ENCODE results near the gene ZNF85. TPM values are rescaled to one million over a fixed set of nuclear protein-coding genes. Genes with fewer than 3 reads are reported as not detected.
"Not testable (repeated sequence)": the region's sequence is repeated elsewhere in the genome, so short reads cannot be mapped to it uniquely, and the experiment has no call there.

Gene ZNF85
- 10 to 100 TPM; 12.8 to 15.1 TPM for total RNA-seq

DNA sequence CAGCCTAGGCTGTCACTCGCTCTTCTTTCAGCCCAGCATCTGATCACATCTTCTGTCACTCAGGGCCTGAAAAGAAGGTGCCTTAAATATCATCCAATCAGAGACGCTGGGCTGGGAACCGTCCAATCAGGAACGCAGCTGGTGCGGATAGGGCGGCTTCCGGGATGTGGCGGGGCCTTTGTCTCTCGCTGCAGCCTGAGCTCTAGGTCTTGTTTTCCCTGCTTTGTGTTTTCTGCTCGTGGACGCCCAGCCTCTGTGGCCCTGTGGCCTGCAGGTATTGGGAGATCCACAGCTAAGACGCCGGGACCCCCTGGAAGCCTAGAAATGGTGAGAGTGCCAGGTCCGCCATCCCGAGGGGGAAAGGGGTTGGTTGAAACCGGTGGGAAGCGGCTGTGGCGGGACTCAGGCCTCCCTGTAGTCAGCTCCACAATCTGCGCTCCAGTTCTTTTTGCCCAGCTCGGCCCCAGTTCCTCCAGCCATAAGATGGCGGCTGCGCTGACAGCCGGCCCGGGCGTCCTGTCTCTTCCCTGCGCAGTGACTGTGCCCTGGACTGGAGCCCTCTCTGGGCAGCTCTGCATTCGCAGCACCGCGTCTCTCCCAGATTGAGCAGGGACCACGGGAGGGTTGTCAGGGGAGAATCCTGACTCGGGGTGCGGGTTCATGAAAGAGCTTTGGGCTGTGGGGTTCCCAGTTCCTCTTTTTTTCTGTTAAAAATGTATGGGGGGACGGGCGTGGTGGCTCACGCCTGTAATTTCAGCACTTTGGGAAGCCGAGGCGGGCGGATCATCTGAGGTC, at the start of gene ZNF85:
Gene ZNF85, plus strand, starts transcription at position 175 of the 795 bp plus-strand sequence. Its CDS starts 150 bp downstream, at position 325.
- CTCF ChIA-PET = interaction anchor here (0.6 to 0.8 kb wide), 2 partner anchors 74 to 358 kb away, joined by 3 read pairs; partner anchors contain the start of gene ZNF737
- Mint-ChIP-seq H3K27ac (peak within 1 kb of the TSS; percentile 94), H3K36me3 (ENCODE audit: low read depth) (peaks cover 23% of the 10 kb centered on the region), H3K27me3 (ENCODE audit: low read depth) (no peaks in the 10 kb centered on the region), H3K4me3 (peak within 1 kb of the TSS; percentile 97), H3K4me1 (ENCODE audit: low read depth) (peaks cover 17% of the 10 kb centered on the region), H3K9me3 (peaks cover under 1% of the 10 kb centered on the region)
- intact Hi-C loops (cut with micrococcal nuclease) = loop anchor here (1.0 to 10.0 kb wide), 15 partner anchors 76 to 932 kb away; partner anchors contain the start of genes ZNF430, ZNF486, ZNF493 and ZNF626
- DNase-seq = peak; percentile 96

DNA sequence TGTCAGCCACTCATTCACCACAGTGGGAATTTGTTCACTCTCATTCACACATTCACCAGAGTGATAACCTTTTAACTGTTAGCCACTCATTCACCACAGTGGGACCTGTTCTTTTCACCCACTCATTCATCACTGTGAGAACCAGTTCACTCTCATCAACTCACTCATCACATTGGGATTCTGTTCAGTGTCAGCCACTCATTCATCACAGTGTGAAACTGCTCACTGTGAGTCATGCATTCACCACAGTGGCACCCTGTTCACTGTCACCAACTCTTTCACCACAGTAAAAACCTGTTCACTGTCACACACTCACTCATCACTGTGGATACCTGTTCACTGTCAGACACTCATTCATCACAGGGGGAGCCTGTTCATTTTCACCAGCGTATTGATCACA, 43.5 kb upstream of the ZNF85 start:
- H3K36me3 Mint-ChIP-seq (ENCODE audit: low read depth) = peaks cover 49% of the 10 kb centered on the region
- H3K27ac Mint-ChIP-seq = no peak overlapping the region
- CTCF ChIA-PET = no interaction called here
- no peaks in the 10 kb centered on the region for H3K4me1 Mint-ChIP-seq (ENCODE audit: low read depth)
- DNase-seq = no peak
- H3K27me3 Mint-ChIP-seq (ENCODE audit: low read depth) = peaks cover 7% of the 10 kb centered on the region
- H3K4me3 Mint-ChIP-seq = no peak overlapping the region
- H3K9me3 Mint-ChIP-seq = peaks cover 92% of the 10 kb centered on the region
- intact Hi-C loops (cut with micrococcal nuclease) = no loop called here

DNA sequence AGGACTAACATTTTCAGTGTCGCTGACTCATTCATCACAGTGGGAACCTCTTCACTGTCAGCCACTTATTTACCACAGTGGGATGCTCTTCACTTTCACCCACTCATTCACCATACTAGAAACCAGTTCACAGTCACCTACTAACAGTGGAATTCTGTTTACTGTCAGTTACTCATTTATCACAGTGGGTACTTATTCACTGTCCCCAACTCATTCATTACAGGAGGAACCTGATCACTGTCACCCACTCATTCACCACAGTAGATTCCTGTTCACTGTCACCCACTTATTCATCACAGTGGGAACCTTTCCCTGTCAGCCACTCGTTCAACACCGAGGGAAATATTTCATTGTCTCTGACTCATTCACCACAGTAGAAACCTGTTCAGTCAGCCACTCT, 10.1 kb upstream of the ZNF85 start:
- CTCF ChIA-PET = no interaction called here
- DNase-seq = no peak
- peaks cover 70% of the 10 kb centered on the region for H3K9me3 Mint-ChIP-seq
- H3K4me3 Mint-ChIP-seq = no peak overlapping the region
- H3K27me3 Mint-ChIP-seq (ENCODE audit: low read depth) = peaks cover 31% of the 10 kb centered on the region
- intact Hi-C loops (cut with micrococcal nuclease) = no loop called here
- no peaks in the 10 kb centered on the region for H3K4me1 Mint-ChIP-seq (ENCODE audit: low read depth)
- no peak overlapping the region for H3K27ac Mint-ChIP-seq
- H3K36me3 Mint-ChIP-seq (ENCODE audit: low read depth) = peaks cover 36% of the 10 kb centered on the region

DNA sequence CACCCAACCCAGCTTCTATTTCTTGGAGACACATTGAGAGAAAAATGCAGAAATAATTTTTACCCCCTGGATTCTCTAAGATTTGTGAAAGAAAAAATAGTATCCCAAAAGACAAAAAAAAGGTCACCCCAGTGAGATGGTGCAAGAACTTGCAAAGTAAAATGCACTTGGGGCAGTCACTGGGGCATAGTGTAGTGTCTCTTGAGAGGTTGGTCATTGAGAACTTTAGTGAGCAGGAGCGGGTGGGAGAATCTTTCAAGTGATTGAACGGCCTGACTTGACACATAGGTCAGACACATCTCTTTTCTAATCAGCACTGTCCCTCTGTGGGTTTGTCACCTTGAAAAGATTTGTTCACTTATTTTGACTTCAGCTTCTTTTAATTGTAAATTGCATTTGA, 2.4 kb downstream of the ZNF85 start:
- no peak overlapping the region for H3K4me3 Mint-ChIP-seq
- no peak for DNase-seq
- peaks cover 4% of the 10 kb centered on the region for H3K9me3 Mint-ChIP-seq
- CTCF ChIA-PET = no interaction called here
- H3K4me1 Mint-ChIP-seq (ENCODE audit: low read depth) = peaks cover 17% of the 10 kb centered on the region
- peaks cover 32% of the 10 kb centered on the region for H3K36me3 Mint-ChIP-seq (ENCODE audit: low read depth)
- H3K27me3 Mint-ChIP-seq (ENCODE audit: low read depth) = no peaks in the 10 kb centered on the region
- intact Hi-C loops (cut with micrococcal nuclease) = loop anchor here (10.0 kb wide), 1 partner anchor 929 kb away; no protein-coding TSS in a partner anchor
- no peak overlapping the region for H3K27ac Mint-ChIP-seq

DNA sequence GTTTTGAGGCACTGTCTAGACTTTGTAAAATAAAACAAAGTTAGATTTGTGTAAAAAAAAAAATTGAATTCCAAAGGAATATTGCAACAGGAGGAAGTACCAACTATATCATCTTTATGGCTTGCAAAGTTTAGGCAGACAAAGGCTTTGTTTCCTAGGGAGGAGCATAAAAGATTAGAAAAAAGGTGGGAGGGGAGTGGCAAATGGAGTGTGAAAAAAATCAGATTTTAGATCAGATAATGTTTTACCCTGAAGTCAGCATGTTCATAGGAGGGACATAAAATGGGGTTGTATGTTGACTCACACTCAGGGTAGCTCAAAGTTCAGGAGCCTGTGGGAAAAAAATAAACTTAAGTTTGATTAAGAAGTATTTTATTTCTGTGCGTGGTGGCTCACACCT, 3.7 kb downstream of the ZNF85 start:
- H3K27ac Mint-ChIP-seq = no peak overlapping the region
- intact Hi-C loops (cut with micrococcal nuclease) = loop anchor here (10.0 kb wide), 1 partner anchor 928 kb away; no protein-coding TSS in a partner anchor
- CTCF ChIA-PET = interaction anchor here (0.5 to 0.7 kb wide), 2 partner anchors 638 to 842 kb away, joined by 3 to 5 read pairs; no protein-coding TSS in a partner anchor
- H3K4me1 Mint-ChIP-seq (ENCODE audit: low read depth) = peaks cover 17% of the 10 kb centered on the region
- H3K9me3 Mint-ChIP-seq = peaks cover 4% of the 10 kb centered on the region
- DNase-seq = no peak
- peaks cover 41% of the 10 kb centered on the region for H3K36me3 Mint-ChIP-seq (ENCODE audit: low read depth)
- H3K4me3 Mint-ChIP-seq = no peak overlapping the region
- no peaks in the 10 kb centered on the region for H3K27me3 Mint-ChIP-seq (ENCODE audit: low read depth)

DNA sequence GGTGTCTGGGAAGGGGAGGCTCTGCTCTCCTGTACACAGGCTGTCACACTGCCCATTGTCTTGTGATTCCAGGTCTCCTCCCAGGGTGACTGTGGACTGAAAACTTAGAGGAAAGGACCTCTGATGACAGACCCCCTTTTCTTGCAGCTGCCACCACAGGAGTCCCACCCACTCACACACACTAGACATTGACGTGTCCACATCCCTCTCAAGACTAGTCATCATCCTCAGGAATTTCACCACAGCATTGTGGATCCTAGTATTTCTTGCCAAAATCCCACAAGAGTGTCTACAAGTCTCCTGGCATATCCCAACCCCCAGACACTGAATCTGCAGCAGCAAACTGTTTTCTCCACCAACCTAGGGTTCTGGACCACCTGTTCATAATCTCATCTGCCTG, 5.3 kb downstream of the ZNF85 start:
- Mint-ChIP-seq H3K27ac (no peak overlapping the region), H3K9me3 (peaks cover 4% of the 10 kb centered on the region), H3K4me3 (no peak overlapping the region), H3K27me3 (ENCODE audit: low read depth) (no peaks in the 10 kb centered on the region), H3K36me3 (ENCODE audit: low read depth) (peaks cover 48% of the 10 kb centered on the region), H3K4me1 (ENCODE audit: low read depth) (peaks cover 15% of the 10 kb centered on the region)
- no peak for DNase-seq
- intact Hi-C loops (cut with micrococcal nuclease) = loop anchor here (10.0 kb wide), 1 partner anchor 926 kb away; no protein-coding TSS in a partner anchor
- CTCF ChIA-PET = interaction anchor here (0.6 kb wide), 1 partner anchor 10 kb away, joined by 3 read pairs; no protein-coding TSS in a partner anchor

DNA sequence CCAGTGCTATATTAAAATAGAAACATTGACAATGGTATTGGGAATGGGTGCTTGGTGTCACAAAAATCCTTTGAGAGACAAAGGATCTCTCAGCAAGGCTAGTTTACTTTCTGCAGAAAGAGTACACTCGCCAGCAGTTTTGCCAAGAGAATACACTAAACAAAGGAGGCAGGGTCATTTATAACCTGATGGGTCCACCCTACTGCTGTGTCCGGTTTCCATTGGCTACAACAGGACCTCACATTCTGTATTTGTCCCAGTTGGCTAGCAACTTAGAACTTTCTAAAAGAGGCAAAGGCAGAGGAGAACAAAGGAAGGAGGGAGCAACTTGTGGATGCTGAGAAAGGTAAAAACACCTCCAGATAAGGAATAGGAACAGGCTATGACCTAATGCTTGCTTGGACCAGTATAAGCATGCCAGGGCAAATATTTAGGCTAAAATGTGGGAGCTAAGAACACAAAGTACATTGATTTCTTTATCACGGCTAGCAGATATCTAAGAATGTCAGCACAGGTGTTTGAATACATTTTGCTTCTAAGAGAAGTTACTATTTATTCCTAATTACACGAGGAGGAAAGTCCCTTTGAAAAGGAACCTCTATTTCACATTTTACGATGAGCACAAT, 13.4 kb downstream of the ZNF85 start:
- DNase-seq; H3K27me3 Mint-ChIP-seq (ENCODE audit: low read depth); H3K4me1 Mint-ChIP-seq (ENCODE audit: low read depth); CTCF ChIA-PET; H3K9me3 Mint-ChIP-seq; H3K4me3 Mint-ChIP-seq; intact Hi-C loops (cut with micrococcal nuclease); H3K27ac Mint-ChIP-seq: not testable (repeated sequence)
- H3K36me3 Mint-ChIP-seq (ENCODE audit: low read depth) = peaks cover 69% of the 10 kb centered on the region

DNA sequence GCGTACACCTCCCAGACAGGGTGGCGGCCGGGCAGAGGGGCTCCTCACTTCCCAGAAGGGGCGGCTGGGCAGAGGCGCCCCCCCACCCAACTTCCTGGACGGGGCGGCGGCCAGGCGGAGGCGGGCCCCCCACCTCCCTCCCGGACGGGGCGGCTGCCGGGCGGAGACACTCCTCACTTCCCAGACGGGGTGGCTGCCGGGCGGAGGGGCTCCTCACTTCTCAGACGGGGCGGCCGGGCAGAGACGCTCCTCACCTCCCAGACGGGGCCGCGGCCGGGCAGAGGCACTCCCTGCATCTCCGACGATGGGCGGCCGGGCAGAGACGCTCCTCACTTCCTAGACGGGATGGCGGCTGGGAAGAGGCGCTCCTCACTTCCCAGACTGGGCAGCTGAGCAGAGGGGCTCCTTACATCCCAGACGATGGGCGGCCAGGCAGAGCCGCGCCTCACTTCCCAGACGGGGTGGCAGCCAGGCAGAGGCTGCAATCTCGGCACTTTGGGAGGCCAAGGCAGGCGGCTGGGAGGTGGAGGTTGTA, 29.6 kb downstream of the ZNF85 start:
- H3K27ac Mint-ChIP-seq; H3K4me1 Mint-ChIP-seq (ENCODE audit: low read depth); CTCF ChIA-PET; intact Hi-C loops (cut with micrococcal nuclease); H3K4me3 Mint-ChIP-seq; DNase-seq; H3K27me3 Mint-ChIP-seq (ENCODE audit: low read depth): not testable (repeated sequence)
- peaks cover 30% of the 10 kb centered on the region for H3K9me3 Mint-ChIP-seq
- peaks cover 23% of the 10 kb centered on the region for H3K36me3 Mint-ChIP-seq (ENCODE audit: low read depth)

DNA sequence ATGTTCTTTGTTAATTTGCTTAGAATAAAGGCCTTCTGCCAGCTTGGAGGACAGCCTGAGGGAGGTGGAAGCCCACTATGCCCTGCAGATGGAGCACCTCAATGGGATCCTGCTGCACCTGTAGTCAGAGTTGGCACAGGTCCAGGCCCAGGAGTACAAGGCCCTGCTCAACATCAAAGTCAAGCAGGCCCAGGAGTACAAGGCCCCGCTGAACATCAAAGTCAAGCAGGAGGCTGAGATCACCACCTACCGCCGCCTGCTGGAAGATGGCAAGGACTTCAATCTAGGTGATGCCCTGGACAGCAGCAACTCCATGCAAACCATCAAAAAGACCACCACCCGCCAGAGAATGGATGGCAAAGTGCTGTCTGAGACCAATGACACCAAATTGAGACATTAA, 41.7 kb downstream of the ZNF85 start:
- CTCF ChIA-PET = no interaction called here
- H3K4me3 Mint-ChIP-seq = no peak overlapping the region
- H3K27ac Mint-ChIP-seq = no peak overlapping the region
- H3K27me3 Mint-ChIP-seq (ENCODE audit: low read depth) = no peaks in the 10 kb centered on the region
- H3K9me3 Mint-ChIP-seq = peaks cover 6% of the 10 kb centered on the region
- intact Hi-C loops (cut with micrococcal nuclease) = no loop called here
- H3K4me1 Mint-ChIP-seq (ENCODE audit: low read depth) = no peaks in the 10 kb centered on the region
- DNase-seq = peak; percentile 16
- H3K36me3 Mint-ChIP-seq (ENCODE audit: low read depth) = no peaks in the 10 kb centered on the region

DNA sequence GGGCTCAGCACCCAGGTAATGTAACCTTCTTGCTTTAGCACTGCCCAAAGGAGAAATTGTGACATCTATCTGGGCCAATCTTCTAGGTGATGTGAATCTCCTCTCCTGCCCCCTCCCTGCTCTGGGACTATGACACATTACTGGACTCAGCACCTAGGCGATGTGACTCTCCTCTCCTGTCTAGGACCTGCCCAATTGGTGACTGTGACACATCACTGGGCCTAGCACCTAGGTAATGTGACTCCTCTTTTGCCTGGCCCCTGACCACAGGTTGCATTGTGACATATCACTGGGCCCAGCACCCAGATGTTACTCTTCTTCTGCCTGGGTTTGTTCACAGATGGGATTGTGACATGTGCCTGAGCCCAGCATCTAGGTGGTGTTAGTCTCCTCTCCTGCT, 45.0 kb downstream of the ZNF85 start:
- intact Hi-C loops (cut with micrococcal nuclease) = no loop called here
- H3K4me1 Mint-ChIP-seq (ENCODE audit: low read depth) = no peaks in the 10 kb centered on the region
- no peak overlapping the region for H3K27ac Mint-ChIP-seq

DNA sequence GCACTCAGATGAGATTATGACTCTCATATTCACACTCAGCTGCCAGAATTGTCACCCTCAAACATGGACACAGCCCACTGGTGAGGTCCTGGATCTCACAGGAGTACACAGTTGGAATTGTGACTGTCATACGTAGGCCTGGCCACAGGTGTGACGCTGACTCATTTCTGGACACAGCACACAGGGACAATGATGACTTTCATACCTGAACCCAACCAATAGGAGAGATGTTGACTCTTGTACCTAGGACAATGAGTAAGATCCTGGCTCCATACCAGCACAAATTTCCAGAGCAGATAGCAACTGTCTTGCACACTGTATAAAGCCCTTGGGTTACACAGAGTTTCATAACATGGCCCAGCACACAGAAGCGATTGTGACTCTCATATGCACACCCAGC, 46.4 kb downstream of the ZNF85 start:
- Mint-ChIP-seq H3K4me3 (no peak overlapping the region), H3K36me3 (ENCODE audit: low read depth) (no peaks in the 10 kb centered on the region), H3K27me3 (ENCODE audit: low read depth) (no peaks in the 10 kb centered on the region), H3K27ac (no peak overlapping the region), H3K4me1 (ENCODE audit: low read depth) (peaks cover 2% of the 10 kb centered on the region), H3K9me3 (no peaks in the 10 kb centered on the region)
- intact Hi-C loops (cut with micrococcal nuclease) = no loop called here
- CTCF ChIA-PET = no interaction called here
- DNase-seq = no peak

More for the DNA sequence above, 45.0 kb downstream of the ZNF85 start:
- CTCF ChIA-PET = no interaction called here
- H3K9me3 Mint-ChIP-seq = peaks cover 3% of the 10 kb centered on the region
- H3K27me3 Mint-ChIP-seq (ENCODE audit: low read depth) = no peaks in the 10 kb centered on the region
- DNase-seq = no peak
- H3K4me3 Mint-ChIP-seq = no peak overlapping the region
- no peaks in the 10 kb centered on the region for H3K36me3 Mint-ChIP-seq (ENCODE audit: low read depth)

DNA sequence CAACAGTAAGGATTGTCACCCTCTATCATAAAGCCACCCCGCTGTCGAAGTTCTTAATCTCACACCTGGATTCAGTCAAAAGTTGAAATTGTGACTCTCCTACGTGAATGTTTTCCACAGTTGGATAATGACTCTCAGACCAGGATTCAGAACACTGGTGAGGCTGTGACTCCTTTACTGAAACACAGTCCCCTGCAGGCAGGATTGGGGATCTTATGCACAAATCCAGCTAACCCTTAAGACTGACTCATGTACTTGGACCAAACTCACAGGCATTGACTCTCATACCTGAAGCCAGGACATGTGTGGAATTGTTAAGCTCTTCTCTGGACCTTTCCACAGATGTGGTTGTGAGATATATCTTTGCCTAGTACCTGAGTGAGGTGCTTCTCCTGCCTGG, 46.8 kb downstream of the ZNF85 start:
- no peak for DNase-seq
- CTCF ChIA-PET = no interaction called here
- Mint-ChIP-seq H3K4me1 (ENCODE audit: low read depth) (peaks cover 2% of the 10 kb centered on the region), H3K27ac (no peak overlapping the region), H3K9me3 (no peaks in the 10 kb centered on the region), H3K36me3 (ENCODE audit: low read depth) (no peaks in the 10 kb centered on the region), H3K27me3 (ENCODE audit: low read depth) (no peaks in the 10 kb centered on the region), H3K4me3 (no peak overlapping the region)
- intact Hi-C loops (cut with micrococcal nuclease) = no loop called here
